Endothelial cell of umbilical vein (primary cell): ENCODE data around the gene SRCIN1.

ENCODE experiments used
- EZH2 ChIP-seq: IDR thresholded peaks from 2 replicates; pipeline ENCODE4 v1.6.1; 2012; ENCODE audit warnings: borderline replicate concordance, low read depth, mild to moderate bottlenecking, moderate library complexity, low read length, inconsistent platforms; ENCODE audit not compliant: severe bottlenecking
- POLR2A ChIP-seq: IDR thresholded peaks from 2 replicates; pipeline ENCODE4 v1.6.1; 2012; ENCODE audit warnings: low read depth, mild to moderate bottlenecking, control low read depth, low read length
- POLR2AphosphoS5 ChIP-seq: IDR thresholded peaks from 2 replicates; pipeline ENCODE4 v1.6.1; 2012; ENCODE audit warnings: low read depth, mild to moderate bottlenecking, control low read depth, low read length, moderate library complexity; ENCODE audit not compliant: insufficient read depth
- TF ChIP-seq, protein P1 (sequence below), 2 donors: IDR thresholded peaks; 1 replicate in 1 of 2; 2 replicates in 1 of 2; pipeline ENCODE4 v1.5.1; 2011; ENCODE audit warnings: low read length in 2 of 2, mild to moderate bottlenecking in 2 of 2, moderate library complexity in 2 of 2, control low read depth in 1 of 2, inconsistent platforms in 1 of 2, low read depth in 1 of 2; ENCODE audit not compliant: insufficient read depth in 1 of 2; ENCODE audit errors: extremely low read depth in 1 of 2
- TF ChIP-seq, protein P2 (sequence below): IDR thresholded peaks from 2 replicates; pipeline ENCODE4 v1.6.1; 2011; ENCODE audit not compliant: insufficient read depth, insufficient read length

DNA sequence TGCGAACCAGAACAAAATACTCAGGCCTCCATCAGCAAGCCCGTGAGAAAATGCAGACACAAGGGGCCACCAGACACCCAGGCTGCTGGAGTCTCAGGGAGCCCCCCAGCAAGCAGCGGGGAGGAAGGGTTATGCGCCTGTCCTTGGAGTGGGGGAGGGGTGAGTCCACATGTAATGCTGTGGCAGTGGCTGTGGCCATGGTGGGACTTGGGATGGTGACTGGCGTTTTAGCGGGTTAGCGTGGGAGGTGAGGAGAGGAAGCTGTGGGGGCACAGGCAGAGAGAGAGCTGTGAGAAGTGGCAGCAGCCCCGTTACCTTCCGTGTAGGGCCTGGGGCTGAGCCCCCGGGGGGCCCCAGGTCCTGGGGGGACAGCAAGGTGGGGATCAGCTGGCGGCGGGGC lies 58.3 kb downstream of the SRCIN1 start:
- TF ChIP-seq, protein P1, sequence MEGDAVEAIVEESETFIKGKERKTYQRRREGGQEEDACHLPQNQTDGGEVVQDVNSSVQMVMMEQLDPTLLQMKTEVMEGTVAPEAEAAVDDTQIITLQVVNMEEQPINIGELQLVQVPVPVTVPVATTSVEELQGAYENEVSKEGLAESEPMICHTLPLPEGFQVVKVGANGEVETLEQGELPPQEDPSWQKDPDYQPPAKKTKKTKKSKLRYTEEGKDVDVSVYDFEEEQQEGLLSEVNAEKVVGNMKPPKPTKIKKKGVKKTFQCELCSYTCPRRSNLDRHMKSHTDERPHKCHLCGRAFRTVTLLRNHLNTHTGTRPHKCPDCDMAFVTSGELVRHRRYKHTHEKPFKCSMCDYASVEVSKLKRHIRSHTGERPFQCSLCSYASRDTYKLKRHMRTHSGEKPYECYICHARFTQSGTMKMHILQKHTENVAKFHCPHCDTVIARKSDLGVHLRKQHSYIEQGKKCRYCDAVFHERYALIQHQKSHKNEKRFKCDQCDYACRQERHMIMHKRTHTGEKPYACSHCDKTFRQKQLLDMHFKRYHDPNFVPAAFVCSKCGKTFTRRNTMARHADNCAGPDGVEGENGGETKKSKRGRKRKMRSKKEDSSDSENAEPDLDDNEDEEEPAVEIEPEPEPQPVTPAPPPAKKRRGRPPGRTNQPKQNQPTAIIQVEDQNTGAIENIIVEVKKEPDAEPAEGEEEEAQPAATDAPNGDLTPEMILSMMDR (IDR thresholded peaks at IDR 0.05; ENCODE audit: extremely low read depth in 1 of 2, insufficient read depth in 1 of 2, low read depth in 1 of 2, low read length in 2 of 2), result no peak
- no peak for TF ChIP-seq EZH2
- TF ChIP-seq, protein P2, sequence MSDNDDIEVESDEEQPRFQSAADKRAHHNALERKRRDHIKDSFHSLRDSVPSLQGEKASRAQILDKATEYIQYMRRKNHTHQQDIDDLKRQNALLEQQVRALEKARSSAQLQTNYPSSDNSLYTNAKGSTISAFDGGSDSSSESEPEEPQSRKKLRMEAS, result no peak
- no peak for TF ChIP-seq POLR2AphosphoS5
- no peak for TF ChIP-seq POLR2A
